Measurements from ENCODE around the gene PMF1. TPM values are rescaled to one million over a fixed set of nuclear protein-coding genes. Genes with fewer than 3 reads are reported as not detected.
A peak's percentile ranks its signal among the peaks of the same experiment; 100 is the strongest.

Gene PMF1
- total and polyA plus RNA-seq, 2 experiments from 2014 or later: 112 to 118 TPM

- no peak for TF ChIP-seq STAT1 (IDR thresholded peaks at IDR 0.05; ENCODE audit: unreplicated experiment)
- no peak for TF ChIP-seq NANOG (IDR thresholded peaks at IDR 0.05; ENCODE audit: borderline replicate concordance)
- TF ChIP-seq CREB1 (CRISPR knock-in tag; IDR thresholded peaks at IDR 0.05; ENCODE audit: low read depth): no peak
- Histone ChIP-seq H3F3A (replicated peaks; ENCODE audit: low read depth) (peaks cover 20% of the 10 kb centered on the region), H3K9me2 (ENCODE audit: insufficient read depth) (no peaks in the 10 kb centered on the region), H3K27ac (ENCODE audit: low read depth) (peak overlapping the region; percentile 9; the same call in 1 of the 2 replicates), H4K20me1 (replicated peaks; ENCODE audit: insufficient read depth) (0 out of 2 replicates have a peak, but pooled peaks cover 3% of the 10 kb centered on the region), H2AFZ (no peak overlapping the region), H3K79me2 (replicated peaks; ENCODE audit: insufficient read depth) (peaks cover 8% of the 10 kb centered on the region; the same call in 1 of the 2 replicates), H3K4me1 (ENCODE audit: insufficient read depth) (no peaks in the 10 kb centered on the region), H3K4me2 (no peak overlapping the region), H3K4me3 (no peak overlapping the region), H3K36me3 (ENCODE audit: insufficient read depth) (peaks cover 17% of the 10 kb centered on the region; the same call in 1 of the 2 replicates), H3K27me3 (ENCODE audit: insufficient read depth) (no peaks in the 10 kb centered on the region)
- no peaks in the 10 kb centered on the region for H3K27me3 Mint-ChIP-seq (ENCODE audit: insufficient read depth, low read depth, poor library complexity)
- ATAC-seq: no peak
- no peak overlapping the region for H3K4me3 Mint-ChIP-seq
- H3K36me3 Mint-ChIP-seq (ENCODE audit: low read depth): peaks cover 51% of the 10 kb centered on the region
- H3K4me1 Mint-ChIP-seq: peaks cover 4% of the 10 kb centered on the region; the same call in 2 of the 3 replicates
- DNase-seq (ENCODE audit: low spot score): no peak
- no peaks in the 10 kb centered on the region for H3K9me3 Mint-ChIP-seq
- no peak overlapping the region for H3K27ac Mint-ChIP-seq
These were observed 13.3 kb downstream of the PMF1 start for GRCh38 chr1:156226116-156226538.

DNA sequence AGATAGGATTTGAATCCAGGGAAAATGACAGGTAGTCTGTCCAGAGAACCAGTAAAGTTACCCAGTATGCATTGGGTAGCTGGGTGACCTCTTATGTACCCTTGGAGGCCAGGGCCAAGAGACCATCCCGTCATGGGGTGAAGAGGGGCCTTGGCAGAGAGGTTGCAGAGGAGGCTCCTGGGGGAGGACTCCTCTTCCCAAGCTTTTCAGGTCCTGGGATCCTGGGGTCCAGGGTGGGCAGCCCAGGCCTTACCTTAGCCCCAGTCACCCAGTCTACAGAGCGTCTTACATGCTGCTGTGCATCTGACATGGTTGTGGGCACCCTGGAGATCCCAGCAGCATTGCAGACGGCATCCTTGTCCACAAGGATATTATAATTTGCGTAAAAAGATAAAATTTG is 14.0 kb downstream of the PMF1 start:
- no peak for ATAC-seq
- H3K36me3 ChIP-seq (ENCODE audit: insufficient read depth): peaks cover 17% of the 10 kb centered on the region; the same call in 1 of the 2 replicates
- H3K4me3 Mint-ChIP-seq: no peak overlapping the region
- TF ChIP-seq, protein P1, sequence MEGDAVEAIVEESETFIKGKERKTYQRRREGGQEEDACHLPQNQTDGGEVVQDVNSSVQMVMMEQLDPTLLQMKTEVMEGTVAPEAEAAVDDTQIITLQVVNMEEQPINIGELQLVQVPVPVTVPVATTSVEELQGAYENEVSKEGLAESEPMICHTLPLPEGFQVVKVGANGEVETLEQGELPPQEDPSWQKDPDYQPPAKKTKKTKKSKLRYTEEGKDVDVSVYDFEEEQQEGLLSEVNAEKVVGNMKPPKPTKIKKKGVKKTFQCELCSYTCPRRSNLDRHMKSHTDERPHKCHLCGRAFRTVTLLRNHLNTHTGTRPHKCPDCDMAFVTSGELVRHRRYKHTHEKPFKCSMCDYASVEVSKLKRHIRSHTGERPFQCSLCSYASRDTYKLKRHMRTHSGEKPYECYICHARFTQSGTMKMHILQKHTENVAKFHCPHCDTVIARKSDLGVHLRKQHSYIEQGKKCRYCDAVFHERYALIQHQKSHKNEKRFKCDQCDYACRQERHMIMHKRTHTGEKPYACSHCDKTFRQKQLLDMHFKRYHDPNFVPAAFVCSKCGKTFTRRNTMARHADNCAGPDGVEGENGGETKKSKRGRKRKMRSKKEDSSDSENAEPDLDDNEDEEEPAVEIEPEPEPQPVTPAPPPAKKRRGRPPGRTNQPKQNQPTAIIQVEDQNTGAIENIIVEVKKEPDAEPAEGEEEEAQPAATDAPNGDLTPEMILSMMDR (conservative IDR thresholded peaks at IDR 0.05; ENCODE audit: low read depth in 2 of 2): no peak
- TF ChIP-seq EZH2 (IDR thresholded peaks at IDR 0.05; ENCODE audit: low read depth, unreplicated experiment) (no peak), ZNF331 (CRISPR knock-in tag; IDR thresholded peaks at IDR 0.05; ENCODE audit: low read depth) (no peak), JUNB (IDR thresholded peaks at IDR 0.05; ENCODE audit: unreplicated experiment) (no peak), EZH2phosphoT487 (IDR thresholded peaks at IDR 0.05; ENCODE audit: unreplicated experiment) (no peak), CREB1 (CRISPR knock-in tag; IDR thresholded peaks at IDR 0.05; ENCODE audit: low read depth) (no peak), STAT1 (IDR thresholded peaks at IDR 0.05; ENCODE audit: unreplicated experiment) (no peak)
- TF ChIP-seq, protein P2, sequence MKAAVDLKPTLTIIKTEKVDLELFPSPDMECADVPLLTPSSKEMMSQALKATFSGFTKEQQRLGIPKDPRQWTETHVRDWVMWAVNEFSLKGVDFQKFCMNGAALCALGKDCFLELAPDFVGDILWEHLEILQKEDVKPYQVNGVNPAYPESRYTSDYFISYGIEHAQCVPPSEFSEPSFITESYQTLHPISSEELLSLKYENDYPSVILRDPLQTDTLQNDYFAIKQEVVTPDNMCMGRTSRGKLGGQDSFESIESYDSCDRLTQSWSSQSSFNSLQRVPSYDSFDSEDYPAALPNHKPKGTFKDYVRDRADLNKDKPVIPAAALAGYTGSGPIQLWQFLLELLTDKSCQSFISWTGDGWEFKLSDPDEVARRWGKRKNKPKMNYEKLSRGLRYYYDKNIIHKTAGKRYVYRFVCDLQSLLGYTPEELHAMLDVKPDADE (IDR thresholded peaks at IDR 0.05): no peak
- TF ChIP-seq, protein P3, sequence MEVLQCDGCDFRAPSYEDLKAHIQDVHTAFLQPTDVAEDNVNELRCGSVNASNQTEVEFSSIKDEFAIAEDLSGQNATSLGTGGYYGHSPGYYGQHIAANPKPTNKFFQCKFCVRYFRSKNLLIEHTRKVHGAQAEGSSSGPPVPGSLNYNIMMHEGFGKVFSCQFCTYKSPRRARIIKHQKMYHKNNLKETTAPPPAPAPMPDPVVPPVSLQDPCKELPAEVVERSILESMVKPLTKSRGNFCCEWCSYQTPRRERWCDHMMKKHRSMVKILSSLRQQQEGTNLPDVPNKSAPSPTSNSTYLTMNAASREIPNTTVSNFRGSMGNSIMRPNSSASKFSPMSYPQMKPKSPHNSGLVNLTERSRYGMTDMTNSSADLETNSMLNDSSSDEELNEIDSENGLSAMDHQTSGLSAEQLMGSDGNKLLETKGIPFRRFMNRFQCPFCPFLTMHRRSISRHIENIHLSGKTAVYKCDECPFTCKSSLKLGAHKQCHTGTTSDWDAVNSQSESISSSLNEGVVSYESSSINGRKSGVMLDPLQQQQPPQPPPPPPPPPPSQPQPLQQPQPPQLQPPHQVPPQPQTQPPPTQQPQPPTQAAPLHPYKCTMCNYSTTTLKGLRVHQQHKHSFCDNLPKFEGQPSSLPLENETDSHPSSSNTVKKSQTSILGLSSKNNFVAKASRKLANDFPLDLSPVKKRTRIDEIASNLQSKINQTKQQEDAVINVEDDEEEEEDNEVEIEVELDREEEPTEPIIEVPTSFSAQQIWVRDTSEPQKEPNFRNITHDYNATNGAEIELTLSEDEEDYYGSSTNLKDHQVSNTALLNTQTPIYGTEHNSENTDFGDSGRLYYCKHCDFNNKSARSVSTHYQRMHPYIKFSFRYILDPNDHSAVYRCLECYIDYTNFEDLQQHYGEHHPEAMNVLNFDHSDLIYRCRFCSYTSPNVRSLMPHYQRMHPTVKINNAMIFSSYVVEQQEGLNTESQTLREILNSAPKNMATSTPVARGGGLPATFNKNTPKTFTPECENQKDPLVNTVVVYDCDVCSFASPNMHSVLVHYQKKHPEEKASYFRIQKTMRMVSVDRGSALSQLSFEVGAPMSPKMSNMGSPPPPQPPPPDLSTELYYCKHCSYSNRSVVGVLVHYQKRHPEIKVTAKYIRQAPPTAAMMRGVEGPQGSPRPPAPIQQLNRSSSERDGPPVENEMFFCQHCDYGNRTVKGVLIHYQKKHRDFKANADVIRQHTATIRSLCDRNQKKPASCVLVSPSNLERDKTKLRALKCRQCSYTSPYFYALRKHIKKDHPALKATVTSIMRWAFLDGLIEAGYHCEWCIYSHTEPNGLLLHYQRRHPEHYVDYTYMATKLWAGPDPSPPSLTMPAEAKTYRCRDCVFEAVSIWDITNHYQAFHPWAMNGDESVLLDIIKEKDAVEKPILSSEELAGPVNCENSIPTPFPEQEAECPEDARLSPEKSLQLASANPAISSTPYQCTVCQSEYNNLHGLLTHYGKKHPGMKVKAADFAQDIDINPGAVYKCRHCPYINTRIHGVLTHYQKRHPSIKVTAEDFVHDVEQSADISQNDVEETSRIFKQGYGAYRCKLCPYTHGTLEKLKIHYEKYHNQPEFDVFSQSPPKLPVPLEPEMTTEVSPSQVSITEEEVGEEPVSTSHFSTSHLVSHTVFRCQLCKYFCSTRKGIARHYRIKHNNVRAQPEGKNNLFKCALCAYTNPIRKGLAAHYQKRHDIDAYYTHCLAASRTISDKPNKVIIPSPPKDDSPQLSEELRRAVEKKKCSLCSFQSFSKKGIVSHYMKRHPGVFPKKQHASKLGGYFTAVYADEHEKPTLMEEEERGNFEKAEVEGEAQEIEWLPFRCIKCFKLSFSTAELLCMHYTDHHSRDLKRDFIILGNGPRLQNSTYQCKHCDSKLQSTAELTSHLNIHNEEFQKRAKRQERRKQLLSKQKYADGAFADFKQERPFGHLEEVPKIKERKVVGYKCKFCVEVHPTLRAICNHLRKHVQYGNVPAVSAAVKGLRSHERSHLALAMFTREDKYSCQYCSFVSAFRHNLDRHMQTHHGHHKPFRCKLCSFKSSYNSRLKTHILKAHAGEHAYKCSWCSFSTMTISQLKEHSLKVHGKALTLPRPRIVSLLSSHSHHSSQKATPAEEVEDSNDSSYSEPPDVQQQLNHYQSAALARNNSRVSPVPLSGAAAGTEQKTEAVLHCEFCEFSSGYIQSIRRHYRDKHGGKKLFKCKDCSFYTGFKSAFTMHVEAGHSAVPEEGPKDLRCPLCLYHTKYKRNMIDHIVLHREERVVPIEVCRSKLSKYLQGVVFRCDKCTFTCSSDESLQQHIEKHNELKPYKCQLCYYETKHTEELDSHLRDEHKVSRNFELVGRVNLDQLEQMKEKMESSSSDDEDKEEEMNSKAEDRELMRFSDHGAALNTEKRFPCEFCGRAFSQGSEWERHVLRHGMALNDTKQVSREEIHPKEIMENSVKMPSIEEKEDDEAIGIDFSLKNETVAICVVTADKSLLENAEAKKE (CRISPR knock-in tag; IDR thresholded peaks at IDR 0.05): no peak

More for the DNA sequence above, 14.0 kb downstream of the PMF1 start:
- no peaks in the 10 kb centered on the region for H3K4me1 ChIP-seq (ENCODE audit: insufficient read depth)
- no peaks in the 10 kb centered on the region for H3K9me2 ChIP-seq (ENCODE audit: insufficient read depth)
- no peak overlapping the region for H3K4me2 ChIP-seq
- DNase-seq (ENCODE audit: low spot score): no peak
- Mint-ChIP-seq H3K4me1 (peaks cover 4% of the 10 kb centered on the region; the same call in 2 of the 3 replicates), H3K27ac (no peak overlapping the region), H3K9me3 (no peaks in the 10 kb centered on the region), H3K36me3 (ENCODE audit: low read depth) (peaks cover 47% of the 10 kb centered on the region), H3K27me3 (ENCODE audit: insufficient read depth, low read depth, poor library complexity) (no peaks in the 10 kb centered on the region)
- H4K20me1 ChIP-seq (replicated peaks; ENCODE audit: insufficient read depth): no peaks in the 10 kb centered on the region
- no peak overlapping the region for H3K4me3 ChIP-seq
- no peak overlapping the region for H2AFZ ChIP-seq
- H3K79me2 ChIP-seq (replicated peaks; ENCODE audit: insufficient read depth): 0 out of 2 replicates have a peak, but pooled peaks cover 5% of the 10 kb centered on the region
- H3K27ac ChIP-seq (ENCODE audit: low read depth): no peak overlapping the region
- no peaks in the 10 kb centered on the region for H3K27me3 ChIP-seq (ENCODE audit: insufficient read depth)
- peaks cover 20% of the 10 kb centered on the region for H3F3A ChIP-seq (replicated peaks; ENCODE audit: low read depth)
